Measurements from ENCODE around the gene SERTM1.

SERTM1 gene

DNA sequence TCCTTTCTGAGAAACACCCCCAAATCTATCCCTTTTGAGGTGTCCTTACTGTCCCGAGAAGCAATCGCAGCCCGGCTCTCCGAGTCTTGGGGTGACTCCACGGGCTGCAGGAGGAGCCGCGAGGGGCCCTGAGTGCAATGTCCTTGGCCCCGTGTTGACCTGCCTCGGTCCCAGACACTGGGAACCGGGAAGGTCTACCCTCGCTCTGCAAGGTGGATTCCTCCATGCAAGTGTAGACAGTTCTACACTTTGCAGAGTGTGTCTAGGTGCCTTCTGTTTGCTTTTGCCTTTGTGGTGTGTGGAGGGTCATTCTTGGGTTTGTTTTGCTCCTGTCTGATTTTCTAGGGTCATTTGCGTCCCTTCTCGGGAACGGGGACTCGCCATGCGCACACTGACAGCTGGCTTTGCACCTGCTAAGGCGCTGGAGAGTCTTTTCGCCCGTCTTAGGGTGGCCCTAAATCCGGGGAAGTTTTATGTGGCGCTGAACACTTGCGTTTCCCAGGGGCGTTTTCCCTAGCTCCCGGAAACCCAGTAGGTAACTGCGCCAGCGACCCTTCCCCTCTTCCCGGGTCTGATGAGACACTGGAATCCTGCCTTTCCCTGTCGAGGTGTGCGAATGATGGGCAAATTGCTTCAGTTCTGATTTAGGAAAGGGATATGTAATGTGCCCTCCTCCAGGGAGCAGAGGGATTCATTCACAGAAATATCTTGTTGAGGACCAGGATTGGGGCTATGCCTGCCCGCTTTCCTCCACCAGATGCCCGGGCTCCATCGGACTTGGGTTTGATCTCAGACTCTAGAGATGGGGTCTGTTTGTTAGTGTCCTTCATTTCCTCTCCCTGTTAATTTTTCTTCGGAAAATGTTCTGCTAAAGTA is 755 bp downstream of the SERTM1 start:
- no peak overlapping the region for H3K27ac ChIP-seq (ENCODE audit: low read depth, low read length, severe bottlenecking)
- no peaks in the 10 kb centered on the region for H3K36me3 ChIP-seq (ENCODE audit: control insufficient read depth, insufficient read depth, low read length)
- H3K4me1 ChIP-seq (ENCODE audit: control insufficient read depth, insufficient read depth, low read length, poor library complexity, severe bottlenecking), result no peaks in the 10 kb centered on the region
- no peaks in the 10 kb centered on the region for H3K9me3 ChIP-seq (ENCODE audit: control insufficient read depth, low read length)
- 12 to 16% methylated on average over 20 to 27 of the region's 33 CpGs for WGBS, 2 experiments (ENCODE audit: insufficient coverage in 2 of 2)
- H3K4me3 ChIP-seq (ENCODE audit: extremely low read depth, insufficient read depth, low read length, poor library complexity, severe bottlenecking), result peak overlapping the region; percentile 32

DNA sequence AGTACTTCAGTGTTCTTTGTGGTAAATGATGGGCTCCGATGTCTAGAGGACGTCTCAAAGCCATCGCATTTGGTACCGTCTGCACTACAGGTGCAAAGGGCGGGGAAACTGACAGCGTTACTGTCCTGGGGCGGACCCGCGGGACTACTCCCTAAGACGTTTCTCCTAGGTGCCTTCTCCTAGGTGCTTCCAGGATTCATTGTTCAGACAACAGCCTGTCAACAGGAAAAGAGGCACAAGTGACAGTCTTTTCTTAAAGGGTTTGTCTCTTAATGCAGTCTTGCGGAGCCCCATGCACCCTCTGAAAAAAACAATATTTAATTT is 1.4 kb downstream of the SERTM1 start:
- 31 to 48% methylated on average over 5 to 10 of the region's 11 CpGs for WGBS, 2 experiments (ENCODE audit: insufficient coverage in 2 of 2)
- Histone ChIP-seq H3K27ac (ENCODE audit: low read depth, low read length, severe bottlenecking) (no peak overlapping the region), H3K9me3 (ENCODE audit: control insufficient read depth, low read length) (no peaks in the 10 kb centered on the region), H3K36me3 (ENCODE audit: control insufficient read depth, insufficient read depth, low read length) (no peaks in the 10 kb centered on the region), H3K4me1 (ENCODE audit: control insufficient read depth, insufficient read depth, low read length, poor library complexity, severe bottlenecking) (no peaks in the 10 kb centered on the region), H3K4me3 (ENCODE audit: extremely low read depth, insufficient read depth, low read length, poor library complexity, severe bottlenecking) (no peak overlapping the region)

DNA sequence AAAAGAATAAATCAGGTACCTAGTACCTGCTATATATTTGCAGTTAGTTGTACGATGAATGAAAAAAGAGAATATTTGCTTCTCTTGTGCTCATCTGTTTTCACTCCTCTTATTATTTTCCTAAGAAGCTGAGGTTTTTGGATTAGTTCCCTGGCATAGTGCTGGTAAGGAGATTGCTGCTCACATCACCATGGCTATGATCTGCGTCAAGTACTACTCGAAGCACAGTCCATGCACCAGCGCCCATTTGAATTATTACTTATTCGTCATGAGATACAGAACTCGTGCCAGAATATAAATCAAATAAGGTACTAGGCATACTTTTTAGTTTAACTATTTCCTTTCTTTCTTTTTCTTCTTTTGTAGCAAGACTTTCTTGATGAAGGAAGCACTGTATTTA is 7.1 kb downstream of the SERTM1 start:
- Histone ChIP-seq H3K27ac (ENCODE audit: low read depth, low read length, severe bottlenecking) (no peak overlapping the region), H3K9me3 (ENCODE audit: control insufficient read depth, low read length) (no peaks in the 10 kb centered on the region), H3K36me3 (ENCODE audit: control insufficient read depth, insufficient read depth, low read length) (no peaks in the 10 kb centered on the region), H3K4me3 (ENCODE audit: extremely low read depth, insufficient read depth, low read length, poor library complexity, severe bottlenecking) (no peak overlapping the region), H3K4me1 (ENCODE audit: control insufficient read depth, insufficient read depth, low read length, poor library complexity, severe bottlenecking) (no peaks in the 10 kb centered on the region)
- 96 to 100% methylated on average over 2 to 4 of the region's 6 CpGs for WGBS, 2 experiments (ENCODE audit: insufficient coverage in 2 of 2)

DNA sequence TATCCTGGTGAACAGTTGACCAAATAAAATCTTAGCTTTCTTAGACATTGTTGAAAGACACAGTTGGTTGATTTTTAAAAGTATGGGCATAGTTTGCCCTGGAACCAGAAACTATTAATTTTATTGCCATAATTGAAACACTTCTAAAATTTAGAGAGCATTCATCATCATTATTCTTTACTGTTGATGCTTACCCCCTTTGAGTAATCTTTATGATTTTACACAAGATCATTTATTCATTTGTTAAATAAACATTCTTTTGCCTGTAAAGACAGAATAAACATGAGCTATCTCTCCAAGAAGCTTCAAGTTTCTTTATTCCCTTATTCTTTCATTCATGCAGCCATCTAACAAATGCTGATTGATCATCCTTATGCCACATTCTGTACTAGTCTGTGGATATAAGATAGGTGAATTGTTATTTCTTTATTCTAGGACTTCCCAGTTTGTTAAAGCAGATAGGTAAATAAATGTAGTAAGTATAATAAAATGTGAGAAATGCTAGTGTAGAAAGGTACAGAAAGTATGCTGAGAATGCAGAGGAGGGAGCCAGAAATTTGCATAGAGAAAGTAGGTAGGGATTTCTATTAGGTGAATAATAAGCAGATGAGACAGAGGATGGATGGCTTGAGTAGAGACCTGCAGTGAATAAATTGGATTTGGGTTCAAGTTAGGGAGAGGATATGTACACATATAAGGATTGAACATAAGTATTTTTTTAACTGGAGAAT is 8.2 kb downstream of the SERTM1 start:
- no peak overlapping the region for H3K4me3 ChIP-seq (ENCODE audit: extremely low read depth, insufficient read depth, low read length, poor library complexity, severe bottlenecking)
- no peak overlapping the region for H3K27ac ChIP-seq (ENCODE audit: low read depth, low read length, severe bottlenecking)
- H3K36me3 ChIP-seq (ENCODE audit: control insufficient read depth, insufficient read depth, low read length), result no peaks in the 10 kb centered on the region
- H3K4me1 ChIP-seq (ENCODE audit: control insufficient read depth, insufficient read depth, low read length, poor library complexity, severe bottlenecking), result no peaks in the 10 kb centered on the region
- no peaks in the 10 kb centered on the region for H3K9me3 ChIP-seq (ENCODE audit: control insufficient read depth, low read length)

DNA sequence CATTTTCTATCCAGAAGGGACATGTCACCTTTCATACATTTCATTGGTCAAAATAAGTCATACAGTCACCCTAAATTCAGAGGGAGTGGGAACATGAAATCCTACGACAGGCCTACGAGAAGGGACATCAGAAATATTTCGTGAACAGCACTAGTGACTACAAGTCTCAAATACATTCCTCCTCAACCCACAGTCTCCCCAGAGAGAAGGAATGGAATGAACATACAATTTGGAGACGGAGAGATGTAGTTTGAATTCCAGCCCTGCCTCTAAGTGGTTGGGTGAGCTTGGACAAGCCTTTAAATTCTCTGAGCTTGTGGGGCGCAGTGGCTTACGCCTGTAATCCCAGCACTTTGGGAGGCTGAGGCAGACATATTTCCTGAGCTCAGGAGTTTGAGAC is 9.9 kb downstream of the SERTM1 start:
- no peaks in the 10 kb centered on the region for H3K4me1 ChIP-seq (ENCODE audit: control insufficient read depth, insufficient read depth, low read length, poor library complexity, severe bottlenecking)
- H3K4me3 ChIP-seq (ENCODE audit: extremely low read depth, insufficient read depth, low read length, poor library complexity, severe bottlenecking), result no peak overlapping the region
- no peaks in the 10 kb centered on the region for H3K9me3 ChIP-seq (ENCODE audit: control insufficient read depth, low read length)
- H3K27ac ChIP-seq (ENCODE audit: low read depth, low read length, severe bottlenecking), result no peak overlapping the region
- 100% methylated on average over 3 to 4 of the region's 6 CpGs for WGBS, 2 experiments (ENCODE audit: insufficient coverage in 2 of 2)
- no peaks in the 10 kb centered on the region for H3K36me3 ChIP-seq (ENCODE audit: control insufficient read depth, insufficient read depth, low read length)

DNA sequence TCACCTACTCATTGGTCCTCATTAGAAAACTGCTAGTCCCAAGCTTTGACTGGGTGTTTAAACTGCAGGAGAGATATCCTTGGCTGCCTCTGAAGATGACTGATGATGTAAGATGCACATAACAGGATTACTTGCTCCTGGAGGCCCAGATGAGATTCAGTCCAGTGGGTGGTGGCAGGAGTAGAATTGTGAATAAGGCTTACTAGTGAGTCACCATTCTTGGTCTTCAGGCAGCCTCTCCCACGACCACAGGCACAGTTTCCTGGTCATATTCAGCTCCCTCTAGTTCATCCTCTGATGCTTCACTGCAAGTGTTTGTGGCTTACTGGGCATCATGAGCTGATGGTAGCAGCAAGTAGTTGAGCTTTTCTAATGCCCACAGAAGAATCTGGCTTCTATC is 12.1 kb downstream of the SERTM1 start:
- H3K27ac ChIP-seq (ENCODE audit: low read depth, low read length, severe bottlenecking), result no peak overlapping the region
- H3K36me3 ChIP-seq (ENCODE audit: control insufficient read depth, insufficient read depth, low read length), result no peaks in the 10 kb centered on the region
- H3K9me3 ChIP-seq (ENCODE audit: control insufficient read depth, low read length), result no peaks in the 10 kb centered on the region
- WGBS, 2 experiments (ENCODE audit: insufficient coverage in 2 of 2), result 60% methylated on average over 1 of the region's 1 CpG; no CpG with 5 or more reads in 1 of the 2 experiments
- H3K4me3 ChIP-seq (ENCODE audit: extremely low read depth, insufficient read depth, low read length, poor library complexity, severe bottlenecking), result no peak overlapping the region
- no peaks in the 10 kb centered on the region for H3K4me1 ChIP-seq (ENCODE audit: control insufficient read depth, insufficient read depth, low read length, poor library complexity, severe bottlenecking)

DNA sequence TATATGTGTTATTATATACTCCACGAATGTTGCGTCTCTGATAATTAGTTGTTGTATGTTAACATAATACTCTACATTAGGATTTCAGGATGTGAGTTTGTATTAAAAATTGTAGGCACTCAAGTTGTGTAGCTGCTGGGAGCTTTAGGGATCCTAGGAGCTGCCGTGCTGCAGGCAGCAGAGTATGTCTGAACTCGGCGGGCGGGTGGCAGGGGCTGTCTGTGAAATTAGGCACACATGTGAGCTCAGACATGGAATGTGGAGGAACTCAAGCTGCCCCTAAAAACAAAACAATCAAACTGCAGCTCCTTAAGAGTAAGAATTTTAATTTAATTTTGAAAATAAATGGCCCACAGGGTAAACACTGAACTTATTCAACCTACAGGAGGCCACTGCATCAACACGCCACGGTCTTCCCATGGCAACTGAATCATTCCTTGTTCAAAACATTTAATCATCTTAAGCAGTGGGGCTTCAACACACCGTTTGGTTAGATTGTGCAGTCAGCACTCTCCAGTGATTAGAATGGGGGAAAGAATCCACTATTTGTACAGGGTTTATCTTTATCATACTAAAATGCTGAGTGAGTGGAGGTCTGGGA is 22.7 kb downstream of the SERTM1 start:
- peak overlapping the region; percentile 24 for H3K27ac ChIP-seq (ENCODE audit: low read depth, low read length, severe bottlenecking)
- 60% methylated on average over 1 of the region's 9 CpGs; no CpG with 5 or more reads in 1 of the 2 experiments for WGBS, 2 experiments (ENCODE audit: insufficient coverage in 2 of 2)
- no peaks in the 10 kb centered on the region for H3K36me3 ChIP-seq (ENCODE audit: control insufficient read depth, insufficient read depth, low read length)
- H3K9me3 ChIP-seq (ENCODE audit: control insufficient read depth, low read length), result no peaks in the 10 kb centered on the region
- H3K4me3 ChIP-seq (ENCODE audit: extremely low read depth, insufficient read depth, low read length, poor library complexity, severe bottlenecking), result no peak overlapping the region
- no peaks in the 10 kb centered on the region for H3K4me1 ChIP-seq (ENCODE audit: control insufficient read depth, insufficient read depth, low read length, poor library complexity, severe bottlenecking)

DNA sequence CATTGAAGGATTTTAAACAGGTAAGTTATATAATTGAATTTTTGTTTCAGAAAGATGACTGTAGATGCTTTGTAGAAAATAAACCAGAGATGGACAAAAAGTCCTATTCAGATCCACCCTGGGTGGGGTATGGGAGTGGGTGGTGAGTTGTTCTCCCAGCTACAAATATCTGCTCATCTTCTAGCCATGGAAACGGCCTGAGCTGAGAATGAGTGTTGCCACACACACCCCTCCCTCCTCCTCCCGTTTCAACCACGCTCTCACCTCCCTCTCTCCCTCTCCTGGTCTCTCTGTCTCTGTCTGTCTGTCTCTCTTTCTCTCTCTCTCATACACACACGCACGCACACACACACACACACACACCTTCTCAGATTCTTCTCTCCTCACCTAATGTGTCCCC is 26.4 kb downstream of the SERTM1 start:
- 83 to 93% methylated on average over 4 of the region's 5 CpGs for WGBS, 2 experiments (ENCODE audit: insufficient coverage in 2 of 2)
- Histone ChIP-seq H3K9me3 (ENCODE audit: control insufficient read depth, low read length) (no peaks in the 10 kb centered on the region), H3K4me1 (ENCODE audit: control insufficient read depth, insufficient read depth, low read length, poor library complexity, severe bottlenecking) (no peaks in the 10 kb centered on the region), H3K36me3 (ENCODE audit: control insufficient read depth, insufficient read depth, low read length) (no peaks in the 10 kb centered on the region), H3K27ac (ENCODE audit: low read depth, low read length, severe bottlenecking) (no peak overlapping the region), H3K4me3 (ENCODE audit: extremely low read depth, insufficient read depth, low read length, poor library complexity, severe bottlenecking) (no peak overlapping the region)

DNA sequence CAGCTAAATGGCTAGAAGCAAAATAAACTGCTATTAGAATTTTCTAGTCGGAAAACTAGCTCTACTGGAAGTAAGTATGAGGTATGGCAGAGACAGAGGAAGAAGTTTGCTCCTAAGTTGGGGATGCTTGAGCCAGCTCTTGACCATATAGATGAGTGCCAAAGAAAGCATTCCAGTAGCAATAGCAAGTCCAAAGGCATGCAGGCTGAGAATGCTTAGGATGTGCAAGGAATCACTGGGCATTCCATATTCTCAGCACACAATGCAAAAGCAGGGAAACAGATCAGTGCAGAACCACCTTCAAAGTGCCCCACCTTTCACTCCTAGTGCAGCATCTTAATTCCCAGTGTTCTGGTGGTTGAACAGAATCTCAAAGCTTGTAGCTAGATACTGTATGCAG is 32.9 kb downstream of the SERTM1 start:
- no peaks in the 10 kb centered on the region for H3K9me3 ChIP-seq (ENCODE audit: control insufficient read depth, low read length)
- no peaks in the 10 kb centered on the region for H3K36me3 ChIP-seq (ENCODE audit: control insufficient read depth, insufficient read depth, low read length)
- no peak overlapping the region for H3K4me3 ChIP-seq (ENCODE audit: extremely low read depth, insufficient read depth, low read length, poor library complexity, severe bottlenecking)
- H3K27ac ChIP-seq (ENCODE audit: low read depth, low read length, severe bottlenecking), result no peak overlapping the region
- H3K4me1 ChIP-seq (ENCODE audit: control insufficient read depth, insufficient read depth, low read length, poor library complexity, severe bottlenecking), result no peaks in the 10 kb centered on the region
- whole genome bisulfite sequencing, 2 experiments (ENCODE audit: insufficient coverage in 2 of 2), result 83 to 100% methylated on average over 1 of the region's 1 CpG

DNA sequence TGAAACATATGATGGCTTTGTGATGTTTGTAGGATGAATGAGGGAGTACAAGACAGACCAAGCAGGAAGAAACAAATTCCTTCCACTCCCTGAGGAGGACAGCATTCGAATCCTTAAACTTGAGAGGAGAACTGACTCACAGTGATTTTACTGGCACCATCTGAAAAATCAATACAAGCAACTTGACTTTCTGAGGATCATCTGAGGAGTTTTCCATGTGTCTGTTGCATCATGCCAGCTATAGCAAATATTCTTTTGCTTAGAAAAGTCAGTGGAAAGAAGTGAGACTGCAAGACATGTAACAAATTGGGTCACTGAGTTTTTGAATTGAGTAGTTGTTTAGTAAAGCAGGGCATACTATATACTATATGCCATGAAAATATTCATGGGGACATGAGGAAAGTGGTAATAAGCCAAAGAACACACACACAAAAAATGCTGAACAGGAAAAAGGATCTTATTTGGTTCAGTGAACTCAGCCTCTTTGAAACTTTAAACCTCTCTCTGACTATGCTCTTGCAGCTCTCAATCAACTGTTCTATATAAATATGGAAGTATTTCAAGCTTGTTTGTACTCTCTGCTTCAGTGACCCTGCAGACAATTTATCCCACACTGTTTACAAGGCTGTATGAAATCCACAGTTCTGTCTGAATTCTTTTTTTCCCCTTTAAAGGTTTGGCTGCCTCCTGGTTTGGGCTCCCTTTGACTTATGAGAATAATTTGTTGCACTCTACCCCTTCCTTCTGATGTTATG is 35.5 kb downstream of the SERTM1 start:
- H3K9me3 ChIP-seq (ENCODE audit: control insufficient read depth, low read length), result no peaks in the 10 kb centered on the region
- H3K36me3 ChIP-seq (ENCODE audit: control insufficient read depth, insufficient read depth, low read length), result no peaks in the 10 kb centered on the region
- H3K27ac ChIP-seq (ENCODE audit: low read depth, low read length, severe bottlenecking), result no peak overlapping the region
- WGBS, 2 experiments (ENCODE audit: insufficient coverage in 2 of 2), result 80 to 91% methylated on average over 1 of the region's 1 CpG
- H3K4me3 ChIP-seq (ENCODE audit: extremely low read depth, insufficient read depth, low read length, poor library complexity, severe bottlenecking), result no peak overlapping the region
- H3K4me1 ChIP-seq (ENCODE audit: control insufficient read depth, insufficient read depth, low read length, poor library complexity, severe bottlenecking), result peaks cover 4% of the 10 kb centered on the region

All from mesodermal cell (in vitro differentiated cells).